ENCODE data around the gene CLIP4.

The CLIP4 gene

GRCh38 chr2:29192526-29192925 lies 77.3 kb downstream of the CLIP4 start:
- DNase-seq = no peak

GRCh38 chr2:29193111-29193510 lies 77.9 kb downstream of the CLIP4 start:
- DNase-seq = no peak

DNA sequence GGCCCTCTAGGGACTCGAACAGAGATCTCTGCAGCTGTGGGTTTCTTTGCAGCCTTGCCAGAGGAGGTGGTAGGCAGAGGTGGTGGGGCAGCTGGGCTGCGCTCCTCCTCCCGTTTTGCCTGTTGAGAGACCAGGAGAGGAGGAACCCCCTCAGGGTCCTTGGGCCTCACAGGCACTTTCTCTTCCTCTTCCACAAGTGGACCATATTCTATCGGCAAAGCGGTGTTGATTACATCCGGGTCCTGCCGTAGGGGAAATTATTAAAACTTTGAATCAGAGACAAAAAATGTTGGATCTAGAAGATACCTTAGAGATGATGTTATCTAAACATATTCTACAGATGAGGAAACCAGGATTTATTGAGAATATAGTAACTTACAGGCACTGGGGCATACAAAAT lies 78.5 kb downstream of the CLIP4 start:
- DNase-seq = no peak

- DNase-seq = no peak
Measured at GRCh38 chr2:29195796-29196195, 80.6 kb downstream of the CLIP4 start.

- DNase-seq = peak; percentile 71
Measured at GRCh38 chr2:29196792-29197788, 81.9 kb downstream of the CLIP4 start.

DNA sequence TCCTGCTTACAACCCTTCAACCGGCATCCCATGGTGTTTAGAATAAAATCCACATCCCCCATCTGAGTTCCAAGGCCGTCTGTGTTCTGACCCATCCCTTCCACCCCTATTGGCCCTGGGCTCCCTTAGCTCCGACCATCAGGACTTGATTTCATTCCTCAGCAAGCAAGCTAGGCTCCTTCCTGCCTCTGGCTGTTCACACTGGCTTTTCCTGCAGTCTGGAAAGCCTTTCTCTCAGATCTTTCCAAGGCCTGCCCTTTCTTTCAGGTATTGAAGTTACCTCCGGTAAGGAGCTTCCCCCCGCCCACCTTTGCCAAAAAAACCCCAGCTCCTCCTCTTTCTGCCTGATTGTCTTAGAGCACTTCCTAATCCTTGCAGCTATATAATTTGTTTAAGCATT lies 86.8 kb downstream of the CLIP4 start:
- DNase-seq = no peak

GRCh38 chr2:29202819-29203495 lies 87.7 kb downstream of the CLIP4 start:
- no peak for DNase-seq

GRCh38 chr2:29206941-29207340 lies 91.7 kb downstream of the CLIP4 start:
- DNase-seq = no peak

DNA sequence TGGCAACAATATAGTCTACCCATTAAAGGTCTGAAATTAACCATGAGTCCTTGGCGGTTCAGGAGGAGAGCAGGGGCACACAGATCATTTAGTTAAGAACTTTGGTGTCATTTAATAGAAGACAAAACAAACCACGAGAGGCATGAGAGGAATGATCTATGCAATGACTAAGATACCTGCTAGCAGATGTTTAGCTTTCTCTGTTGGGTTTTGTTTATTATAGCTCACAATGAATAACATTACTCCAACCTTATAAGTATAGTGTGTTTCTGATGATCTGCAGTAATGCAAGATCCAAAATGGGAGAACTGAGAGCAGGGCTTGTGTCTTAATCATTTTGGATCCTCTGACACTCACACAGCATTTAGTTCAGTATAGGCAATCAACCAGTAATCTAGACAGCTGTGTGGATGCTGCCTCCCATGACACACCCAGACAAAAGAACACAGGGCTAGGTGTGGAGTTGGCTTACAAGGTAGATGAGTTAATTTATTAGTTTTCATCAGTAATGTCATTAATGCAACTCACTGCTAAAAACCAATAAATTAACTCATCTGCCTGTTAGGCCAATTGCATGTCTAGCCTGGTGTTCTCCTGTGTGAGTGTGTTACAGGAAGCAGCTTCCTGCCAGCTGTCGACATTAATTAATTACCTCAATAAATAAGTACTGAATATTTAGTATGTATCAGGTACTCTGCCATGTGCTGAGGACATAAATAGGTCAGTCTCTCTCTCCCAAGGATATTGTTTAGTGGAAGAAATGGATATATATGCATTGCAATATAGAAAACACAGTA lies 92.3 kb downstream of the CLIP4 start:
- no peak for DNase-seq

DNA sequence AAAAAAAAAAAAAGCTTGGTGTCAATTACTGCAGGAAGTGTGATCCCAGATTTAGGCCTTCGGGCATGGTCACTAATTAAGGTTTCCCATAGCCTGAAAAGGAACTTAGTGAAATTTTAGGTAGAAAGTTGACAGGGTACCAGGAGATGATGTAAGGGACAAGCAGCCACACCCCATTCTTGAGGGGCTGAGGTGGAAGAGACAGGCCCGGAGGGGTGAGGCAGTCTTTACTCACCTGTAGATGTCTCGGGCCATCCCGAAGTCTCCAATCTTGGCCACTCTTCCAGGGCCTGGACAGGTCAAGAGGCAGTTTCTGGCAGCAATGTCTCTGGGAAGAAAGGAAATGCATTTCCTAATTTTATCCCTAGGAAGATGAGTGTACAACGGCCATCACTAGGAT lies 94.3 kb downstream of the CLIP4 start:
- no peak for DNase-seq

GRCh38 chr2:29212009-29212408 lies 96.8 kb downstream of the CLIP4 start:
- DNase-seq = no peak

DNA sequence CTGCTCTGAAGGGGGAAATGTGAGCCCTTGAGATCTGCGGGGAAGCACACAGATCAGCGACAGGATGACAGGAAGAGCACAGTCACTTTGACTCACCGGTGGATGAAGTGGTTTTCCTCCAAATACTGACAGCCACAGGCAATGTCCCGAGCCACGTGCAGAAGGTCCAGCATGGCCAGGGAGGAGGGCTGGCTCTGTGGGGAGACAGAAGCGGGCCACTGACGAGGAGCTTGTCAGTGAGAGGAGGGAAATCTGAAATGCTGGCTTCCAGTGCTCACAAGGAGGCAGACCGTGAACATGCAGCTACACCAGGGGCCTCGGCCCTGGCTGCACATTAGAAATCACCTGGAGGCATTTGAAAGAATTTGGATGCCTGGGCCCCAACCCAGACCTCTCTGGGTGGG lies 98.7 kb downstream of the CLIP4 start:
- DNase-seq = no peak

DNA sequence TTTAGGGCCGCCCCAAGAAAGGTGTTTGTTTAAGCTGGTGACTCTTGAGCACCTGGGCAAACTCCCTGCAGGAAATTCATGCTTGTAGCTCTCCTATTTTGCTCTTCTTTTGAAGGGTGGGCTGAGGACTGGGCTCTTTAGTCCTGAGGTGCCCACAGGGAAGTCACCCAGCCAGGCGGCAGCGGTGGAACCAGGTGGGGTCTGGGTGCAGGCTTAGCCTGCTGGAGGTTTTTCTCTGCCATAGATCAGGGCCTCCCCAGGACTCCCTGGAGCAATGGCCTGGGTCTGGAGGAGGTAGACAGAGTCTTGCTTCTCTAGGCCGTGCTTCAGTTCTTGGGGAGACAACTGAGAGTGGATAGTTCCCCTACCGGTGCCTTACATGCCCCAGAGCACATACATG lies 99.9 kb downstream of the CLIP4 start:
- DNase-seq = no peak

DNA sequence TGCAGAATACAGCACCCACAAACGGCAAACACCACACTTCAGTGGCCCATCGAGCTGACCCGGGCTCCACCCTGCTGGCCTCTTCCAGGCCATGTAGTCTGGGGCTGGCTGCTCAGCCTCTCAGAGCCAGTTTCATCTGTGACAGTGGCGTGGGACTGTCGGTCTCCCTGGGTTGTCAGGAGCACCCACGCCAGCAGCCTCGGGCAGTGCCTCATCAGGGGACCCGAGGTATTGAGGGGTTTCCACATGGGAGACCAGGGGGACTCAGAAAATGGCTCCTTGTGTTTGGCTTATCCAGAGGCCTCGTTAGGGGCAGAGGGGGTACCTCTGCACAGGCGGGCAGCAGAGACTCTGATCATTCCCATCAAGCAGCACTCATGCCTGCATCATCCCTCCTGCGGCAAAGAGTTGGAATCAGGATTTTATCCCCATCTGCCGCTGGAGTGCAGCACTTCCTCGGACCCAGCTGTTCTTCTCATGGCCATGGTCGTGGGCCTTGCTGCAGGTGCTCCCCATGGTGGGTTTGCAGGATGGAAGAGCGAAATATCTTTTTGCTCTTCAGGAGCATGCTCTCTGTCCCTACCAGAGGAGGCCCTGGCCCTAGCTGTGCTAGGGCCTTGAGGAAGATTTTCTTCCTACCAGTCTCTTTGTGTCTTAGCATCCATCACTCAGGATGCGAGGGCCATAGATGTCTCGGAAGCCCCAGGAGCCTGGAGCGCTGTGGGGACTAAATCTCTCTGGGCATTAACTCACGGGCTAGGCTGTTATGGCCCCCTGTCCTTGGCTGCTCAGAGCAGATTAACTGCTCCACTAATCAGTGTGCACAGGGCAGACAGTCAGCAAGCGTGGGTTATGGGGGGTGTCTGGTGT lies 100.8 kb downstream of the CLIP4 start:
- no peak for DNase-seq

DNA sequence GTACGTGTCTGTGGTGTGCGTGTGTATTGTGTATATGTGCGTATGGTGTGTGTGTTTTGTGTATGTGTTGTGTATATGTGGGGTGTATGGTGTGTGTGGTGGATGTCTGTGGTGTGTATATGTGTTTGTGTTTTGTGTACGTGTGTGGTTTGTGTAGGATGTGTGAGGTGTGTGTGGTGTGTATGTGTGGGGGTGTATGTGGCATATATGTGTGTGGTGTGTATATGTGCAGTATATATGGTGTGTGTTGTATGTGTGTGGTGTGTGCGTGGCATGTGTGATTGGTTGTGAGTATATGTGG lies 101.3 kb downstream of the CLIP4 start:
- no peak for DNase-seq

DNA sequence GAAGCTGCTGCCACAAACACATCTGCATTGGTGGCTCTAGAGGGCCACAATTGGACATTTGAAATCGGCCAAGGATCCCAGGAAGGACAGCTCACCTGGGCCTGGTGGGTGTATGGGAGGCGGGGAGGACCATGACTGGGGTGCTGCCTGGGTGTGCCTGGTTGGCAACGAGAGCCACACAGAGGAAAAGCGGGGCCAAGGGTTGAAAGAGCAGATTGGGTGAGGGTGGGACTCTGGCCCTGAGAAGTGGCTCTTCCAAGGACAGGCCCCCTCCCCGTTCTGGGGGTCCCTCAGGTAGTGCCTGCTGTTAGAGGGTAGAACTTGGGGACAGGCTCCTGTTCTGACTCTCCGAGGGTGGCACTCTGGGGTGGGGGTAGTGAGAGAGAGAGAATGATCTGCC lies 102.9 kb downstream of the CLIP4 start:
- DNase-seq = no peak

GRCh38 chr2:29218550-29219125 lies 103.4 kb downstream of the CLIP4 start:
- DNase-seq = no peak

- DNase-seq = no peak
Measured at GRCh38 chr2:29219374-29219773, 104.2 kb downstream of the CLIP4 start.

DNA sequence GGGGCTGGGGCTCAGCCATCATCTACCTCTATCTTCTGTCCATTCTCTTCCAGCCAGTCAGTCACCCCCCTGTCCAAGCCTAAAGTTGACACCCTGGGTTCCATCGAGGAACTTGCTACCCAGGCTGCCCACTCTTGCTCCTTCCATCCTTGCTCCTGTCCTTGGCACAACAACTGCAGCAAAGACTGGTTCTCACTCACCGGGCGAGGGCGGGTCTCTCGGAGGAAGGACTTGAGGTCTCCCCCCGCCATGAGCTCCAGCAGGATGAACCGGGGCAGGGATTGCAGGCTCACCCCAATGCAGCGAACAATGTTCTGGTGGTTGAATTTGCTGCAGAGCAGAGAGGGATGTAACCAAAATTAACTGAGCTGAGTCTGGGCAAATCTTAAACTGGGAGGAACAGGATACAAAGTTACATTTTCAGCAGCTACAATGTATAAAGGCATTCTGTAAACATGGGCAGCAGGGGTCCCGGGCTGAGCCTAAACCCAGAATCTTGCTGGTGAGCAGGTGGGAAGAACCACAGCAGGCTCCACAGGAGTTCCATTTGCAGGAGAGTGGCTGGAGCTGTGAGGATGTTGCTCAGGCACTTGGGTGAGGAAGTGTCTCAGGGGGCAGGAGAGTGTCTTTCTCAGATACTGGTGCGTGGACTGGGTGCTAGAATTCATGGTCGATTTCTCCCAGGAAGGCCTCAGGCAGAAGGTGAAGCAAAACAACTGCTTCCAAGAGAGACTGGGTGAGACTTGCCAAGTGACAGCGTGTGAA lies 105.5 kb downstream of the CLIP4 start:
- no peak for DNase-seq

GRCh38 chr2:29222381-29223179 lies 107.4 kb downstream of the CLIP4 start:
- no peak for DNase-seq

All from T-helper 9 cell (primary cell).